Testis (tissue), 2 donors: ENCODE data around the gene HDAC9.

Experiments used
- CTCF ChIP-seq, 3 experiments: fragments of 450-650 bp in 2 of 3; fragments of 200-600 bp in 1 of 3; sonication (generic) in 1 of 3; IDR thresholded peaks; one replicate each; pipeline ENCODE4 v1.5.1; 2016 to 2019; ENCODE audit warnings: antibody characterized with exemption in 3 of 3, mild to moderate bottlenecking in 2 of 3, moderate library complexity in 1 of 3
- POLR2A ChIP-seq: fragments of 450-650 bp; IDR thresholded peaks from one replicate; pipeline ENCODE4 v1.6.1; 2017; ENCODE audit warnings: antibody characterized with exemption, mild to moderate bottlenecking, moderate library complexity

GRCh38 chr7:18590241-18590640, 94.7 kb downstream of the HDAC9 start:
- TF ChIP-seq CTCF (IDR thresholded peaks at IDR 0.05), result no peak
- no peak for TF ChIP-seq POLR2A
